Left ventricle myocardium inferior (tissue), 1 donor: Measurements from ENCODE around the gene TPPP3. TPM values are rescaled to one million over a fixed set of nuclear protein-coding genes. Genes with fewer than 3 reads are reported as not detected.

Source experiments
- DNase-seq: peaks from one replicate; pipeline ENCODE4 v3.0.0-alpha.2; 2020
- H3K27ac ChIP-seq: fragments of 200-600 bp; replicated peaks from 2 replicates; pipeline ENCODE4 v1.8.0; 2021
- H3K27me3 ChIP-seq: fragments of 200-600 bp; 2 replicates; pipeline ENCODE4 v1.8.0; 2021; ENCODE audit warnings: low read depth
- H3K36me3 ChIP-seq: fragments of 200-600 bp; 2 replicates; pipeline ENCODE4 v1.8.0; 2021
- H3K4me1 ChIP-seq: fragments of 200-600 bp; 2 replicates; pipeline ENCODE4 v1.8.0; 2021
- H3K4me3 ChIP-seq: fragments of 200-600 bp; 2 replicates; pipeline ENCODE4 v1.8.0; 2021; ENCODE audit warnings: mild to moderate bottlenecking, moderate library complexity
- H3K9me3 ChIP-seq: fragments of 200-600 bp; replicated peaks from 2 replicates; pipeline ENCODE4 v1.8.0; 2021
- CTCF ChIP-seq: fragments of 200-600 bp; IDR thresholded peaks from 2 replicates; pipeline ENCODE4 v1.8.0; 2021; ENCODE audit warnings: antibody characterized with exemption, mild to moderate bottlenecking, borderline replicate concordance
- intact Hi-C: fragments of 100-400 bp; cut with micrococcal nuclease; formaldehyde crosslinking; loops from one replicate; pipeline ENCODE4 v1.11.0; 2022
- total RNA-seq: library from RNA; stranded (reverse); fragmentation: NEBNext Ultra II Directional; extraction: Animal tissue kit (Norgen Biotek cat#: 25700); gene quantifications from one replicate; pipeline ENCODE4 v1.2.1, GENCODE V29; 2021
- donor health status: DM: no; HTN: yes; CAD: no; lungs with severe emphysema.

Gene TPPP3
- total RNA-seq, 1 donor from 2014 or later, result 15.5 TPM

- no peaks in the 10 kb centered on the region for H3K27me3 ChIP-seq
- TF ChIP-seq CTCF, result no peak
- H3K36me3 ChIP-seq, result no peaks in the 10 kb centered on the region
- no peak for DNase-seq
- no peaks in the 10 kb centered on the region for H3K9me3 ChIP-seq
- H3K4me3 ChIP-seq, result no peak overlapping the region
- H3K4me1 ChIP-seq, result peaks cover 60% of the 10 kb centered on the region
- intact Hi-C loops, result no loop called here
- H3K27ac ChIP-seq, result no peak overlapping the region
Measured at GRCh38 chr16:67400901-67401300, 7.6 kb upstream of the TPPP3 start.

GRCh38 chr16:67399749-67400704 lies 6.7 kb upstream of the TPPP3 start:
- peaks cover 60% of the 10 kb centered on the region for H3K4me1 ChIP-seq
- no peaks in the 10 kb centered on the region for H3K9me3 ChIP-seq
- H3K4me3 ChIP-seq, result no peak overlapping the region
- H3K36me3 ChIP-seq, result no peaks in the 10 kb centered on the region
- TF ChIP-seq CTCF, result peak; percentile 39
- intact Hi-C loops, result no loop called here
- H3K27ac ChIP-seq, result no peak overlapping the region
- peaks cover 3% of the 10 kb centered on the region for H3K27me3 ChIP-seq
- DNase-seq, result no peak

GRCh38 chr16:67399218-67399733 lies 6.0 kb upstream of the TPPP3 start:
- intact Hi-C loops, result no loop called here
- Histone ChIP-seq H3K4me3 (peak overlapping the region; percentile 46), H3K9me3 (no peaks in the 10 kb centered on the region), H3K4me1 (peaks cover 60% of the 10 kb centered on the region), H3K27ac (peak overlapping the region; percentile 72), H3K36me3 (no peaks in the 10 kb centered on the region), H3K27me3 (peaks cover 11% of the 10 kb centered on the region)
- DNase-seq, result no peak
- peak; percentile 84 for TF ChIP-seq CTCF

- intact Hi-C loops, result no loop called here
- TF ChIP-seq CTCF, result no peak
- H3K27me3 ChIP-seq, result peaks cover 16% of the 10 kb centered on the region
- DNase-seq, result no peak
- peak overlapping the region; percentile 72 for H3K27ac ChIP-seq
- H3K4me1 ChIP-seq, result peaks cover 60% of the 10 kb centered on the region
- no peaks in the 10 kb centered on the region for H3K9me3 ChIP-seq
- peak overlapping the region; percentile 46 for H3K4me3 ChIP-seq
- no peaks in the 10 kb centered on the region for H3K36me3 ChIP-seq
Measured at GRCh38 chr16:67398546-67399217, 5.4 kb upstream of the TPPP3 start.

GRCh38 chr16:67397812-67398545 lies 4.7 kb upstream of the TPPP3 start:
- intact Hi-C loops, result no loop called here

More at GRCh38 chr16:67397812-67398545, 4.7 kb upstream of the TPPP3 start:
- no peaks in the 10 kb centered on the region for H3K9me3 ChIP-seq
- peaks cover 19% of the 10 kb centered on the region for H3K27me3 ChIP-seq
- peaks cover 64% of the 10 kb centered on the region for H3K4me1 ChIP-seq
- peak overlapping the region; percentile 72 for H3K27ac ChIP-seq
- H3K36me3 ChIP-seq, result no peaks in the 10 kb centered on the region
- no peak for DNase-seq
- TF ChIP-seq CTCF, result no peak
- H3K4me3 ChIP-seq, result no peak overlapping the region
